HG03135 (cell line): Measurements from ENCODE around the gene SLC12A3.

Experiments used
- ATAC-seq: cut with Tn5 transposase; IDR thresholded peaks from one replicate; pipeline ENCODE4 v1.9.1; 2021; ENCODE audit warnings: mild to moderate bottlenecking, moderate library complexity; ENCODE audit not compliant: unreplicated experiment

Gene SLC12A3

GRCh38 chr16:56864960-56865359 is at the start of gene SLC12A3:
SLC12A3 (plus strand) TSS chr16:56865207; CDS start chr16:56865236, 29 bp downstream.
- no peak for ATAC-seq

GRCh38 chr16:56815721-56816120 is 49.3 kb upstream of the SLC12A3 start:
- ATAC-seq, result no peak

- ATAC-seq, result no peak
Measured at GRCh38 chr16:56817056-56817455, 48.0 kb upstream of the SLC12A3 start.

- no peak for ATAC-seq
Measured at GRCh38 chr16:56817938-56818337, 47.1 kb upstream of the SLC12A3 start.

- ATAC-seq, result no peak
Measured at GRCh38 chr16:56823081-56823733, 41.8 kb upstream of the SLC12A3 start.

GRCh38 chr16:56824331-56824730 is 40.7 kb upstream of the SLC12A3 start:
- ATAC-seq, result no peak

- no peak for ATAC-seq
Measured at GRCh38 chr16:56824804-56825203, 40.2 kb upstream of the SLC12A3 start.

GRCh38 chr16:56825826-56826225 is 39.2 kb upstream of the SLC12A3 start:
- ATAC-seq, result no peak

- no peak for ATAC-seq
Measured at GRCh38 chr16:56828647-56829046, 36.4 kb upstream of the SLC12A3 start.

- no peak for ATAC-seq
Measured at GRCh38 chr16:56830669-56831068, 34.3 kb upstream of the SLC12A3 start.

- no peak for ATAC-seq
Measured at GRCh38 chr16:56832768-56833167, 32.2 kb upstream of the SLC12A3 start.

- ATAC-seq, result no peak
Measured at GRCh38 chr16:56833243-56833970, 31.6 kb upstream of the SLC12A3 start.

- no peak for ATAC-seq
Measured at GRCh38 chr16:56835320-56835719, 29.7 kb upstream of the SLC12A3 start.

- no peak for ATAC-seq
Measured at GRCh38 chr16:56836410-56837230, 28.4 kb upstream of the SLC12A3 start.

GRCh38 chr16:56838622-56839337 is 26.2 kb upstream of the SLC12A3 start:
- no peak for ATAC-seq

GRCh38 chr16:56841233-56841632 is 23.8 kb upstream of the SLC12A3 start:
- no peak for ATAC-seq

GRCh38 chr16:56841659-56842058 is 23.3 kb upstream of the SLC12A3 start:
- ATAC-seq, result no peak

GRCh38 chr16:56842133-56842532 is 22.9 kb upstream of the SLC12A3 start:
- ATAC-seq, result no peak

GRCh38 chr16:56844056-56844455 is 21.0 kb upstream of the SLC12A3 start:
- no peak for ATAC-seq

- no peak for ATAC-seq
Measured at GRCh38 chr16:56847173-56847910, 17.7 kb upstream of the SLC12A3 start.
